WTC11 (cell line): Measurements from ENCODE around the gene LIN7B. TPM values are rescaled to one million over a fixed set of nuclear protein-coding genes. Genes with fewer than 3 reads are reported as not detected.
A peak's percentile ranks its signal among the peaks of the same experiment; 100 is the strongest.

Source experiments
- ATAC-seq: fragments of 200-7000 bp; cut with Tn5 transposase; 2 replicates; pipeline ENCODE4 v1.10.0; 2021; ENCODE audit warnings: mild to moderate bottlenecking, moderate library complexity
- CTCF ChIA-PET: fragments of 300-600 bp; sonication (Branson Sonifier 250); formaldehyde crosslinking; loops from one replicate; lab custom pipeline; 2021; ENCODE audit warnings: antibody characterized with exemption; lab: Charles Lee
- POLR2A ChIA-PET: fragments of 350-600 bp; sonication (Branson Sonifier 250); formaldehyde crosslinking; loops from one replicate; lab custom pipeline; 2021; ENCODE audit warnings: antibody characterized with exemption; lab: Charles Lee
- DNase-seq: peaks from one replicate; pipeline ENCODE4 v3.0.0; 2021; ENCODE audit warnings: low spot score
- H3K27ac Mint-ChIP-seq: 2 replicates; pipeline ENCODE4 v1.8.0; 2021; ENCODE audit warnings: mixed read lengths
- H3K27me3 Mint-ChIP-seq: 2 replicates; pipeline ENCODE4 v1.8.0; 2021; ENCODE audit warnings: low read depth, mild to moderate bottlenecking, moderate library complexity, mixed read lengths
- H3K36me3 Mint-ChIP-seq: 2 replicates; pipeline ENCODE4 v1.8.0; 2021; ENCODE audit warnings: mixed read lengths
- H3K4me1 Mint-ChIP-seq: 2 replicates; pipeline ENCODE4 v1.8.0; 2022; ENCODE audit warnings: mixed read lengths
- H3K4me3 Mint-ChIP-seq: 2 replicates; pipeline ENCODE4 v1.8.0; 2021; ENCODE audit warnings: mild to moderate bottlenecking, moderate library complexity, mixed read lengths
- H3K9me3 Mint-ChIP-seq: 2 replicates; pipeline ENCODE4 v1.8.0; 2021; ENCODE audit warnings: mixed read lengths
- CBFB ChIP-seq: sonication (generic); formaldehyde crosslinking; IDR thresholded peaks from 2 replicates; pipeline ENCODE4 v1.8.1; 2022; ENCODE audit warnings: mild to moderate bottlenecking, low read depth, missing genetic modification reagents
- GRHL2 ChIP-seq: fragments of 250-450 bp; sonication (Bioruptor Pico); IDR thresholded peaks from 2 replicates; pipeline ENCODE4 v1.8.0; 2022; ENCODE audit warnings: mild to moderate bottlenecking, moderate library complexity; ENCODE audit not compliant: insufficient replicate concordance, severe bottlenecking
- MXD4 ChIP-seq: fragments of 250-450 bp; sonication (Bioruptor Pico); IDR thresholded peaks from 2 replicates; pipeline ENCODE4 v1.8.0; 2021; ENCODE audit warnings: mild to moderate bottlenecking, moderate library complexity, borderline replicate concordance
- MYBL2 ChIP-seq: sonication (generic); formaldehyde crosslinking; IDR thresholded peaks from 2 replicates; pipeline ENCODE4 v1.8.1; 2023; ENCODE audit warnings: mild to moderate bottlenecking, moderate library complexity, missing genetic modification reagents
- NFATC4 ChIP-seq: fragments of 250-450 bp; sonication (Bioruptor Pico); IDR thresholded peaks from 2 replicates; pipeline ENCODE4 v1.9.0; 2021; ENCODE audit warnings: mild to moderate bottlenecking
- NFYB ChIP-seq: sonication (generic); formaldehyde crosslinking; conservative IDR thresholded peaks from 2 replicates; pipeline ENCODE4 v1.8.0; 2022; ENCODE audit warnings: low read depth, missing genetic modification reagents
- NR3C1 ChIP-seq: sonication (generic); formaldehyde crosslinking; conservative IDR thresholded peaks from 2 replicates; pipeline ENCODE4 v1.8.1; 2023; ENCODE audit warnings: low read depth, mild to moderate bottlenecking, missing genetic modification reagents
- SOX15 ChIP-seq: fragments of 250-450 bp; sonication (Bioruptor Pico); IDR thresholded peaks from 2 replicates; pipeline ENCODE4 v1.9.0; 2021; ENCODE audit warnings: mild to moderate bottlenecking
- TEAD1 ChIP-seq: sonication (generic); formaldehyde crosslinking; IDR thresholded peaks from 2 replicates; pipeline ENCODE4 v1.8.0; 2022; ENCODE audit warnings: mild to moderate bottlenecking, missing genetic modification reagents
- TEAD4 ChIP-seq: sonication (generic); formaldehyde crosslinking; IDR thresholded peaks from 2 replicates; pipeline ENCODE4 v1.8.0; 2022; ENCODE audit warnings: mild to moderate bottlenecking, missing genetic modification reagents
- ZNF121 ChIP-seq: sonication (generic); formaldehyde crosslinking; IDR thresholded peaks from 2 replicates; pipeline ENCODE4 v1.8.0; 2023; ENCODE audit warnings: missing genetic modification reagents
- total RNA-seq: library from RNA; stranded (reverse); gene quantifications from 3 replicates; pipeline ENCODE4 v1.2.3, GENCODE V29; 2021
- TF ChIP-seq, protein P1 (sequence below): sonication (generic); formaldehyde crosslinking; IDR thresholded peaks from 2 replicates; pipeline ENCODE4 v1.8.0; 2022; ENCODE audit warnings: mild to moderate bottlenecking, missing genetic modification reagents
- TF ChIP-seq, protein P2 (sequence below): sonication (generic); formaldehyde crosslinking; IDR thresholded peaks from 2 replicates; pipeline ENCODE4 v1.8.0; 2022; ENCODE audit warnings: missing genetic modification reagents
- TF ChIP-seq, protein P3 (sequence below): fragments of 250-450 bp; sonication (Bioruptor Pico); IDR thresholded peaks from 2 replicates; pipeline ENCODE4 v1.8.0; 2021; ENCODE audit warnings: mild to moderate bottlenecking
- TF ChIP-seq, protein P4 (sequence below): fragments of 250-450 bp; sonication (Bioruptor Pico); IDR thresholded peaks from 2 replicates; pipeline ENCODE4 v1.9.0; 2021; ENCODE audit warnings: mild to moderate bottlenecking, borderline replicate concordance
- TF ChIP-seq, protein P5 (sequence below): sonication (generic); formaldehyde crosslinking; IDR thresholded peaks from 2 replicates; pipeline ENCODE4 v1.8.1; 2023; ENCODE audit warnings: mild to moderate bottlenecking, missing genetic modification reagents
- TF ChIP-seq, protein P6 (sequence below): sonication (generic); formaldehyde crosslinking; IDR thresholded peaks from 2 replicates; pipeline ENCODE4 v1.8.1; 2023; ENCODE audit warnings: mild to moderate bottlenecking, missing genetic modification reagents, moderate library complexity

LIN7B gene
- total RNA-seq, 1 experiment from 2014 or later = 5.1 TPM

DNA sequence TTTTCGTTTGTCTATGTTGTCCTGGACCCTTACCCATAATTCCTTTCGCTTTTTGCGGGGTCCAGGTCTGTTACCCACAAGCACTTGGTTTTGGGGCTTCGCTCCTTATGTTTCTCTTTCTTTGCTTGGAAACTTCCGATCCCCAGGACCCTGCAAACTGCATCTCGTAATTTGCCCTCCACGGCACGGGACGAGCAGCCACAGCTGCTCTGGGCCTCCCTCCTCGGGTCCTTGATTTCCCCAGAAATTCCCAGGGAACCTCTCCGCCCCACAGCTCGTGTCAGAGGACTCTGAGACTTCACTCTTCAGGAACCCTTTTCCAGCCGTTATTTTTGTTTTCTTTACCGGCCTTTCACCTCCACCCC, 28.3 kb upstream of the LIN7B start:
- H3K27ac Mint-ChIP-seq = peak overlapping the region; percentile 97

DNA sequence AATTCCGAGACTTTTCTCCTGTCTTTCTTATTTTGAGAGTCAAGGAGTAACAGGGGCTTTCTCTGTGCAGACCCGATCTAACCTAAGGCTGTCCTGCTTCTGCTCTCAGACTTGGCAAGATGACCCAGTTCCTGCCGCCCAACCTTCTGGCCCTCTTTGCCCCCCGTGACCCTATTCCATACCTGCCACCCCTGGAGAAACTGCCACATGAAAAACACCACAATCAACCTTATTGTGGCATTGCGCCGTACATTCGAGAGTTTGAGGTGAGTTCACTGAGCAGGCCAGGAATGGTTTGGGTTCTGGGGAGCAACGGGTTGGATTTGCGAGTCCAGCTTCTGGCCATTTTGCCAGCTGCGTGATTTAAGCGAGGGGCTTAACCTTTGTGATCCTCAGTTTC, 27.9 kb upstream of the LIN7B start:
- Mint-ChIP-seq H3K36me3 (peaks cover 37% of the 10 kb centered on the region), H3K27me3 (peaks cover 10% of the 10 kb centered on the region), H3K9me3 (peaks cover 3% of the 10 kb centered on the region; the same call in 1 of the 2 replicates)
- no peak for ATAC-seq
- TF ChIP-seq NFYB (CRISPR knock-in tag) (no peak), TEAD4 (CRISPR knock-in tag) (no peak), CBFB (CRISPR knock-in tag) (no peak), MXD4 (CRISPR knock-in tag) (no peak), NFATC4 (CRISPR knock-in tag) (no peak), MYBL2 (CRISPR knock-in tag) (no peak)
- TF ChIP-seq, protein P1, sequence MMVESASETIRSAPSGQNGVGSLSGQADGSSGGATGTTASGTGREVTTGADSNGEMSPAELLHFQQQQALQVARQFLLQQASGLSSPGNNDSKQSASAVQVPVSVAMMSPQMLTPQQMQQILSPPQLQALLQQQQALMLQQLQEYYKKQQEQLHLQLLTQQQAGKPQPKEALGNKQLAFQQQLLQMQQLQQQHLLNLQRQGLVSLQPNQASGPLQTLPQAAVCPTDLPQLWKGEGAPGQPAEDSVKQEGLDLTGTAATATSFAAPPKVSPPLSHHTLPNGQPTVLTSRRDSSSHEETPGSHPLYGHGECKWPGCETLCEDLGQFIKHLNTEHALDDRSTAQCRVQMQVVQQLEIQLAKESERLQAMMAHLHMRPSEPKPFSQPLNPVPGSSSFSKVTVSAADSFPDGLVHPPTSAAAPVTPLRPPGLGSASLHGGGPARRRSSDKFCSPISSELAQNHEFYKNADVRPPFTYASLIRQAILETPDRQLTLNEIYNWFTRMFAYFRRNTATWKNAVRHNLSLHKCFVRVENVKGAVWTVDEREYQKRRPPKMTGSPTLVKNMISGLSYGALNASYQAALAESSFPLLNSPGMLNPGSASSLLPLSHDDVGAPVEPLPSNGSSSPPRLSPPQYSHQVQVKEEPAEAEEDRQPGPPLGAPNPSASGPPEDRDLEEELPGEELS = no peak
- TF ChIP-seq, protein P2, sequence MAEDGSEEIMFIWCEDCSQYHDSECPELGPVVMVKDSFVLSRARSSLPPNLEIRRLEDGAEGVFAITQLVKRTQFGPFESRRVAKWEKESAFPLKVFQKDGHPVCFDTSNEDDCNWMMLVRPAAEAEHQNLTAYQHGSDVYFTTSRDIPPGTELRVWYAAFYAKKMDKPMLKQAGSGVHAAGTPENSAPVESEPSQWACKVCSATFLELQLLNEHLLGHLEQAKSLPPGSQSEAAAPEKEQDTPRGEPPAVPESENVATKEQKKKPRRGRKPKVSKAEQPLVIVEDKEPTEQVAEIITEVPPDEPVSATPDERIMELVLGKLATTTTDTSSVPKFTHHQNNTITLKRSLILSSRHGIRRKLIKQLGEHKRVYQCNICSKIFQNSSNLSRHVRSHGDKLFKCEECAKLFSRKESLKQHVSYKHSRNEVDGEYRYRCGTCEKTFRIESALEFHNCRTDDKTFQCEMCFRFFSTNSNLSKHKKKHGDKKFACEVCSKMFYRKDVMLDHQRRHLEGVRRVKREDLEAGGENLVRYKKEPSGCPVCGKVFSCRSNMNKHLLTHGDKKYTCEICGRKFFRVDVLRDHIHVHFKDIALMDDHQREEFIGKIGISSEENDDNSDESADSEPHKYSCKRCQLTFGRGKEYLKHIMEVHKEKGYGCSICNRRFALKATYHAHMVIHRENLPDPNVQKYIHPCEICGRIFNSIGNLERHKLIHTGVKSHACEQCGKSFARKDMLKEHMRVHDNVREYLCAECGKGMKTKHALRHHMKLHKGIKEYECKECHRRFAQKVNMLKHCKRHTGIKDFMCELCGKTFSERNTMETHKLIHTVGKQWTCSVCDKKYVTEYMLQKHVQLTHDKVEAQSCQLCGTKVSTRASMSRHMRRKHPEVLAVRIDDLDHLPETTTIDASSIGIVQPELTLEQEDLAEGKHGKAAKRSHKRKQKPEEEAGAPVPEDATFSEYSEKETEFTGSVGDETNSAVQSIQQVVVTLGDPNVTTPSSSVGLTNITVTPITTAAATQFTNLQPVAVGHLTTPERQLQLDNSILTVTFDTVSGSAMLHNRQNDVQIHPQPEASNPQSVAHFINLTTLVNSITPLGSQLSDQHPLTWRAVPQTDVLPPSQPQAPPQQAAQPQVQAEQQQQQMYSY (CRISPR knock-in tag) = no peak
- TF ChIP-seq, protein P3, sequence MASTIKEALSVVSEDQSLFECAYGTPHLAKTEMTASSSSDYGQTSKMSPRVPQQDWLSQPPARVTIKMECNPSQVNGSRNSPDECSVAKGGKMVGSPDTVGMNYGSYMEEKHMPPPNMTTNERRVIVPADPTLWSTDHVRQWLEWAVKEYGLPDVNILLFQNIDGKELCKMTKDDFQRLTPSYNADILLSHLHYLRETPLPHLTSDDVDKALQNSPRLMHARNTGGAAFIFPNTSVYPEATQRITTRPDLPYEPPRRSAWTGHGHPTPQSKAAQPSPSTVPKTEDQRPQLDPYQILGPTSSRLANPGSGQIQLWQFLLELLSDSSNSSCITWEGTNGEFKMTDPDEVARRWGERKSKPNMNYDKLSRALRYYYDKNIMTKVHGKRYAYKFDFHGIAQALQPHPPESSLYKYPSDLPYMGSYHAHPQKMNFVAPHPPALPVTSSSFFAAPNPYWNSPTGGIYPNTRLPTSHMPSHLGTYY = no peak
- TF ChIP-seq, all 79 proteins: peak for 0
- DNase-seq = no peak
- CTCF ChIA-PET = interaction anchor here (2.4 kb wide), 1 partner anchor 11 kb away, joined by 11 read pairs; no protein-coding TSS in a partner anchor
- peak overlapping the region; percentile 96 for H3K4me3 Mint-ChIP-seq
- H3K4me1 Mint-ChIP-seq = peaks cover 17% of the 10 kb centered on the region
- POLR2A ChIA-PET = interaction anchor here (0.7 kb wide), 1 partner anchor 10 kb away, joined by 4 read pairs; no protein-coding TSS in a partner anchor
- peak overlapping the region; percentile 97 for H3K27ac Mint-ChIP-seq

More for the DNA sequence above, 28.3 kb upstream of the LIN7B start:
- ChIA-PET POLR2A (no interaction called here), CTCF (interaction anchor here (0.5 to 2.4 kb wide), 2 partner anchors 12 to 111 kb away, joined by 3 to 11 read pairs; no protein-coding TSS in a partner anchor)
- Mint-ChIP-seq H3K9me3 (peaks cover 3% of the 10 kb centered on the region; the same call in 1 of the 2 replicates), H3K27me3 (peaks cover 11% of the 10 kb centered on the region)
- no peak for DNase-seq
- TF ChIP-seq MXD4 (CRISPR knock-in tag) (no peak), ZNF121 (CRISPR knock-in tag) (no peak), NR3C1 (no peak), TEAD1 (CRISPR knock-in tag) (no peak), GRHL2 (CRISPR knock-in tag) (no peak), SOX15 (CRISPR knock-in tag) (no peak), MYBL2 (CRISPR knock-in tag) (no peak)
- TF ChIP-seq, protein P4, sequence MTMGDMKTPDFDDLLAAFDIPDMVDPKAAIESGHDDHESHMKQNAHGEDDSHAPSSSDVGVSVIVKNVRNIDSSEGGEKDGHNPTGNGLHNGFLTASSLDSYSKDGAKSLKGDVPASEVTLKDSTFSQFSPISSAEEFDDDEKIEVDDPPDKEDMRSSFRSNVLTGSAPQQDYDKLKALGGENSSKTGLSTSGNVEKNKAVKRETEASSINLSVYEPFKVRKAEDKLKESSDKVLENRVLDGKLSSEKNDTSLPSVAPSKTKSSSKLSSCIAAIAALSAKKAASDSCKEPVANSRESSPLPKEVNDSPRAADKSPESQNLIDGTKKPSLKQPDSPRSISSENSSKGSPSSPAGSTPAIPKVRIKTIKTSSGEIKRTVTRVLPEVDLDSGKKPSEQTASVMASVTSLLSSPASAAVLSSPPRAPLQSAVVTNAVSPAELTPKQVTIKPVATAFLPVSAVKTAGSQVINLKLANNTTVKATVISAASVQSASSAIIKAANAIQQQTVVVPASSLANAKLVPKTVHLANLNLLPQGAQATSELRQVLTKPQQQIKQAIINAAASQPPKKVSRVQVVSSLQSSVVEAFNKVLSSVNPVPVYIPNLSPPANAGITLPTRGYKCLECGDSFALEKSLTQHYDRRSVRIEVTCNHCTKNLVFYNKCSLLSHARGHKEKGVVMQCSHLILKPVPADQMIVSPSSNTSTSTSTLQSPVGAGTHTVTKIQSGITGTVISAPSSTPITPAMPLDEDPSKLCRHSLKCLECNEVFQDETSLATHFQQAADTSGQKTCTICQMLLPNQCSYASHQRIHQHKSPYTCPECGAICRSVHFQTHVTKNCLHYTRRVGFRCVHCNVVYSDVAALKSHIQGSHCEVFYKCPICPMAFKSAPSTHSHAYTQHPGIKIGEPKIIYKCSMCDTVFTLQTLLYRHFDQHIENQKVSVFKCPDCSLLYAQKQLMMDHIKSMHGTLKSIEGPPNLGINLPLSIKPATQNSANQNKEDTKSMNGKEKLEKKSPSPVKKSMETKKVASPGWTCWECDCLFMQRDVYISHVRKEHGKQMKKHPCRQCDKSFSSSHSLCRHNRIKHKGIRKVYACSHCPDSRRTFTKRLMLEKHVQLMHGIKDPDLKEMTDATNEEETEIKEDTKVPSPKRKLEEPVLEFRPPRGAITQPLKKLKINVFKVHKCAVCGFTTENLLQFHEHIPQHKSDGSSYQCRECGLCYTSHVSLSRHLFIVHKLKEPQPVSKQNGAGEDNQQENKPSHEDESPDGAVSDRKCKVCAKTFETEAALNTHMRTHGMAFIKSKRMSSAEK (CRISPR knock-in tag) = no peak
- TF ChIP-seq, protein P5, sequence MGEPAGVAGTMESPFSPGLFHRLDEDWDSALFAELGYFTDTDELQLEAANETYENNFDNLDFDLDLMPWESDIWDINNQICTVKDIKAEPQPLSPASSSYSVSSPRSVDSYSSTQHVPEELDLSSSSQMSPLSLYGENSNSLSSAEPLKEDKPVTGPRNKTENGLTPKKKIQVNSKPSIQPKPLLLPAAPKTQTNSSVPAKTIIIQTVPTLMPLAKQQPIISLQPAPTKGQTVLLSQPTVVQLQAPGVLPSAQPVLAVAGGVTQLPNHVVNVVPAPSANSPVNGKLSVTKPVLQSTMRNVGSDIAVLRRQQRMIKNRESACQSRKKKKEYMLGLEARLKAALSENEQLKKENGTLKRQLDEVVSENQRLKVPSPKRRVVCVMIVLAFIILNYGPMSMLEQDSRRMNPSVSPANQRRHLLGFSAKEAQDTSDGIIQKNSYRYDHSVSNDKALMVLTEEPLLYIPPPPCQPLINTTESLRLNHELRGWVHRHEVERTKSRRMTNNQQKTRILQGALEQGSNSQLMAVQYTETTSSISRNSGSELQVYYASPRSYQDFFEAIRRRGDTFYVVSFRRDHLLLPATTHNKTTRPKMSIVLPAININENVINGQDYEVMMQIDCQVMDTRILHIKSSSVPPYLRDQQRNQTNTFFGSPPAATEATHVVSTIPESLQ (CRISPR knock-in tag) = no peak
- TF ChIP-seq, protein P6, sequence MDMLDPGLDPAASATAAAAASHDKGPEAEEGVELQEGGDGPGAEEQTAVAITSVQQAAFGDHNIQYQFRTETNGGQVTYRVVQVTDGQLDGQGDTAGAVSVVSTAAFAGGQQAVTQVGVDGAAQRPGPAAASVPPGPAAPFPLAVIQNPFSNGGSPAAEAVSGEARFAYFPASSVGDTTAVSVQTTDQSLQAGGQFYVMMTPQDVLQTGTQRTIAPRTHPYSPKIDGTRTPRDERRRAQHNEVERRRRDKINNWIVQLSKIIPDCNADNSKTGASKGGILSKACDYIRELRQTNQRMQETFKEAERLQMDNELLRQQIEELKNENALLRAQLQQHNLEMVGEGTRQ = no peak
- TF ChIP-seq, all 79 proteins: peak for 0
- Mint-ChIP-seq H3K4me1 (peaks cover 17% of the 10 kb centered on the region), H3K36me3 (peaks cover 33% of the 10 kb centered on the region), H3K4me3 (peak overlapping the region; percentile 96)
- ATAC-seq = no peak
